GM18502 (cell line): Measurements from ENCODE around the gene CCDC88C.
A peak's percentile ranks its signal among the peaks of the same experiment; 100 is the strongest.
"Not testable (repeated sequence)": the region's sequence is repeated elsewhere in the genome, so short reads cannot be mapped to it uniquely, and the experiment has no call there.

Experiments used
- ATAC-seq: cut with Tn5 transposase; IDR thresholded peaks from one replicate; pipeline ENCODE4 v1.9.1; 2021; ENCODE audit warnings: mild to moderate bottlenecking; ENCODE audit not compliant: unreplicated experiment, poor library complexity

Gene CCDC88C

GRCh38 chr14:91258876-91259275, 158.7 kb downstream of the CCDC88C start:
- ATAC-seq, result no peak

GRCh38 chr14:91258011-91258618, 159.5 kb downstream of the CCDC88C start:
- no peak for ATAC-seq

DNA sequence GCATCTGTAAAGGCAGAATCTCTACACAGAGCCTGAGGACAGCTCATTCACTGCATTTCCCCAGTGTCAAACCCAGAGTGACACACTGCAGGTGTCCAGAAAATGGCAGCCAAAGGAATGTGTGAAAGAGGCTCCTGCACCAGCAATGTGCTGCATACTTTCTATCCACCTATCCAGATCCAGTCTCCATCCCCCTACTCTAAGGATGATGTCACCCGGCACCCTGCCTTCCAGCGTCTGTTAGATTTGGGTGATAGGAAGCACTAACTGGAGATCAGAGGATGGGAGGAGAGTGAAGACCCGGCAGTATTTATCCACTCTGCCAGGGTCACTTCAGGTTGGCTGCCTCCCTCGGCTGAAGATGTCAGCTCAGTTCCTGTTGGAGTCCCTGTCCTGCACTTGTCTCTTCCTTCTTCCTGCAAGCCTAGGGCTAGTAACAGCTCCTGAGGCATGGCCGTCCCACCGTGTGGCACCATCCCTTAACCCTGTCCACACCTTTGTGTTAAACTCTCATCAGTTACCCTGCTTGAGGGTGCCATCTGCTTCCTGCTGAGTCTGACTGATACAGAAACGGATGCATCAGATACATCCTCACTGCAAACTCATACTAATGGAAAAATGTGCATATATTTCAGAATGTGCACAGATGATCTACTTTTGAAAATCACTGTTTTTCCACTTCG, 160.2 kb downstream of the CCDC88C start:
- ATAC-seq, result no peak

DNA sequence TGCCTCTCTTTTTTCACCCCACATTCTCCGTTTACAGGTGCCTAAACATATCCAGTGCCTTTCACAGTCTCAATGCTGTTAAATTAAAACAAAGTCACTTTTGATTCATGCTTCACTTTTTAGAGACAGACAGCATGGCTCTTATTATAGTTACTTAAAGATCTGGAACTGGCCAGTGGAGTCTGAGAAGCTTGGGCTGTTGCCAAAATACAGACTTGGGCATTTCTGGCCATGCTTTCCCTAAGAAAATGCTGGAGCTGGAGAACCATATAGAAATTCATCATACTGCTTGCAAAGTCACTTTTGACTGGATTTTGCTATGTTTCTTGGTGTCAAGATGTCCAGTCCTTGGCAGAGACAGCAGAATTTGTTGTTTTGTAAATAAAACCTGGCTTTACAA, 161.0 kb downstream of the CCDC88C start:
- ATAC-seq, result no peak

GRCh38 chr14:91255026-91255695, 162.5 kb downstream of the CCDC88C start:
- ATAC-seq, result no peak

- no peak for ATAC-seq
Observed at GRCh38 chr14:91254461-91254860, 163.2 kb downstream of the CCDC88C start.

- no peak for ATAC-seq
Observed at GRCh38 chr14:91253795-91254323, 163.8 kb downstream of the CCDC88C start.

- no peak for ATAC-seq
Observed at GRCh38 chr14:91252871-91253794, 164.5 kb downstream of the CCDC88C start.

DNA sequence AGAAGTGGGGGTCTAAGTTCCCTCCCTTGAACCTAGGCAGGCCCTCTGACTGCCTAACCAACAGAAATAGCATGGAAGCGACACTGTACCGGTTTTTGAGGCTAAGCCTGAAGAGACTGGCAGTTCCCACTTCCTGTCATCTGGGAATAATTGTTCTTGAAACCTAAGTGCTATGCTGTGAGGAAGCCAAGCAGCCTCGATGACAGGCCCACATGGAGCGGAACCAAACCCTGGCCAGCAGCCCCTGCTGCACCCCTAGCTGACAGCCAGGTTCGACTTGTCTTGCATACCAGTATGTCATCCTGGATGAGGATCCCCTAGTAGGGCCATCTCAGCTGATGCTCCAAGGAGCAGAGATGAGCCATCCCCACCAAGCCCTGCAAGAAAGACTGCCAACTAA, 166.7 kb downstream of the CCDC88C start:
- no peak for ATAC-seq

DNA sequence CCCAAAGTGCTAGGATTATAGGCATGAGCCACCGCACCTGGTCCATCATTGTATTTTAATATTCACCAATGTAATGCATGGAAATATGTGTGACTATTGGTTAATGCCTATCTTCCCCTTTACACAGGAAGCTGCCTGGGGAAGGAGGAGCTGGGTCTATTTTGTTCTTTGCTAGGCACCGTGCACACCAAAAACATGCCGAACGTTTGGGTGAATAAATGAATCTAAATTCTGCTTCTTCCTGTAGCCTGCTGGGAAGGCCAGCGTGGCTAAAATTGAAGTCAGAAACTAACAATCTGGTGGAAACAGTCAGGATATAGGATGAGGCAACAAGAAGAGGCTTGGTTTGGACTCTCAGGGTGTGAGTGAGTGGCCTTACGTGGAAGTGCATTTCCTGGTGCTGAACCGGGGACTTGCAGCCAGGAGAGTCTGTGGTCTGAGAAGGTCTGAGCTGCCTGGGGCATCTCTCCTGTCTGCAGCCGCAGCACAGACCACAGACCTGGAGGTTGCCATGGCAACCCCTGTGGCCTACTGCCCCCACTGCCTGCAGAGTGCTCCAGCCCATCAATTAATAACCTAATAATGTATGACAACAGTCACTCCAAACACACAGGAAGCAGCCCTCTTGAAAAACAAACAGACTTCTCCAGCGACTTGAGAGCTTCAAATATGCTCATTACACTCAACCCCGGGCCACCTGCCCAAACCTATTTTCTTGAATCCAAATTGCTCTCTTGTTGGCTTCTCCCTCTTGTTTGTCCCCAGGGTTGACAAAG, 167.6 kb downstream of the CCDC88C start:
- ATAC-seq, result peak; percentile 86

DNA sequence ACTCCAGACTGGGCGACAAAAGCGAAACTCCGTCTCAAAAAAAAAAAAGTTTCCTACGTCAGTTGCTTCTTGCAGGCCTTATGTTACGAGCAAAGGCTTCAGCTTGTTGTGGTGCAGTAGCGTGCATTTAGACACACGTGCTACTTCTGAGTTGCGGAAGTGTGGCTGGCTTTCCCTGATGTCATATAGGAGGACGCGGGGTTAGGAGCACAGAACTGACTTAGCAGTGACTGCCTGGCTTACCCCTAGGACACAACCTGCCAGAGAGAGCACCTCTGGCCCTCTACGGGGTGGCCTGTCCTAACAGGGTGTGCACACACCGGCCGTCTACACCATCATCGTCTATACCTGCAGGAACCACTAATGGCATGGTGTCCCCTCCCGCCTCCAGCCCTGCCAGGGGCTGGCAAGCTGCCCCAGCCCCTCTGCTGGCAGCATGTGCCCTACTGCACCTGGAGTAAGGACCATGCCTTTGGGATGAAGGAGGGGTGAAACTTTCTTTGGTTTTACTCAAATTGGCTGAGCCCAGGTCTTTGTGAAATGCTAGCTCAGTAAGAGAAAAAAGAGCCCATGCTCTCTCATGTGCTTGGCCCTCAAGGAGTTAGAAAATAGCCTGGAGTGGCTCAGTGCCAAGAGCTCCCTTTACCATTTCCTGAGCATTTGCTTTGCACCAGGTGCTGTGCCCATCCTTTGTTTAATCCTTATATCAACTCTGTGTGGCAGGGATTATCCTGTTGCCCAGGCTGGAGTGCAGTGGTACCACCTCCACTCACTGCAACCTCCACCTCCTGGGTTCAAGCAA, 171.4 kb downstream of the CCDC88C start:
- no peak for ATAC-seq

- not testable (repeated sequence) for ATAC-seq
Observed at GRCh38 chr14:91245616-91246015, 172.0 kb downstream of the CCDC88C start.

DNA sequence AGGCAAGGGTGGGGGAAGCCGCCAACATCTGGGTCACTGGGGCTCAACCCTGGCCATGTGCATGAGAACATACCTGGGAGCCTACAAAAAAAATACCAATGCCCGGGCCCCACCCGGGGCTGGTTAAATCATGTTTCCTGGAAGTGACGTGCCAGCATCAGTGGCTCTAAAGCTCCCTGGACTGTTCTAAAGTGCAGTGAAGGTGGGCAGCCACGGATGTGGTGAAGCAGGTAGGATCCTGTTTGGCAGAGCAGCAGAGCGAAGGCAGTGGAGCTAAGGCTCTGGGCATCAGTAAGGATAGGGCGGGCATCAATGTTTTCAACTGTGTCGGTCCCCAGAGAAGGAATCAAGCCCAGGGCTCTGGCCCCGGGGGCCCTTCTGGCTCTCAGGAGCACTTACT, 172.6 kb downstream of the CCDC88C start:
- no peak for ATAC-seq

GRCh38 chr14:91244501-91244901, 173.1 kb downstream of the CCDC88C start, which contains the start of gene GPR68:
Gene GPR68 (minus strand): TSS chr14:91244704. CDS start chr14:91235050, 9,654 bp downstream.
- ATAC-seq, result no peak

- peak; percentile 5 for ATAC-seq
Observed at GRCh38 chr14:91243074-91243471, 174.5 kb downstream of the CCDC88C start.

GRCh38 chr14:91242635-91243034, 175.0 kb downstream of the CCDC88C start:
- ATAC-seq, result no peak

GRCh38 chr14:91241863-91242262, 175.8 kb downstream of the CCDC88C start:
- peak; percentile 62 for ATAC-seq

- ATAC-seq, result no peak
Observed at GRCh38 chr14:91238661-91239060, 179.0 kb downstream of the CCDC88C start.

GRCh38 chr14:91238085-91238484, 179.5 kb downstream of the CCDC88C start:
- ATAC-seq, result no peak
